GM12878 (cell line): ENCODE data around the gene CCSER1.

Source experiments
- CHD2 ChIP-seq: IDR thresholded peaks from 2 replicates; pipeline ENCODE4 v1.6.1; 2011; ENCODE audit warnings: low read depth, low read length, improper control_type of control experiment, borderline replicate concordance
- ESRRA ChIP-seq: IDR thresholded peaks from 2 replicates; pipeline ENCODE4 v1.6.1; 2012; ENCODE audit warnings: mild to moderate bottlenecking, low read length, improper control_type of control experiment
- JUND ChIP-seq: IDR thresholded peaks from 2 replicates; pipeline ENCODE4 v1.6.1; 2012; ENCODE audit warnings: low read depth, mild to moderate bottlenecking, low read length, improper control_type of control experiment, moderate library complexity
- MEF2A ChIP-seq: IDR thresholded peaks from 2 replicates; pipeline ENCODE4 v1.6.1; 2011; ENCODE audit warnings: low read depth, mild to moderate bottlenecking, low read length, moderate library complexity; ENCODE audit not compliant: insufficient read depth
- RAD21 ChIP-seq: IDR thresholded peaks from 2 replicates; pipeline ENCODE4 v1.6.1; 2011; ENCODE audit warnings: mild to moderate bottlenecking, low read depth, low read length, moderate library complexity; ENCODE audit not compliant: insufficient read depth
- SIN3A ChIP-seq: IDR thresholded peaks from 2 replicates; pipeline ENCODE4 v1.6.1; 2012; ENCODE audit warnings: low read depth, low read length, improper control_type of control experiment
- SMAD1 ChIP-seq: fragments of 450-650 bp; IDR thresholded peaks from 2 replicates; pipeline ENCODE4 v1.6.1; 2018; ENCODE audit warnings: mild to moderate bottlenecking, low read depth; ENCODE audit not compliant: partially characterized antibody
- TAF1 ChIP-seq: IDR thresholded peaks from 2 replicates; pipeline ENCODE4 v1.6.1; 2011; ENCODE audit warnings: mild to moderate bottlenecking, low read depth, low read length, borderline replicate concordance
- TF ChIP-seq, protein P1 (sequence below): IDR thresholded peaks from 2 replicates; pipeline ENCODE4 v1.6.1; 2012; ENCODE audit warnings: low read depth, low read length, improper control_type of control experiment
- TF ChIP-seq, protein P2 (sequence below), 3 experiments: IDR thresholded peaks in 2 of 3; conservative IDR thresholded peaks in 1 of 3; 2 replicates each; pipeline ENCODE4 v1.5.1; 2011; ENCODE audit warnings: low read depth in 3 of 3, low read length in 3 of 3, mild to moderate bottlenecking in 3 of 3, control low read depth in 2 of 3, moderate library complexity in 2 of 3, inconsistent platforms in 1 of 3, mixed read lengths in 1 of 3; ENCODE audit not compliant: control insufficient read depth in 2 of 3, insufficient read depth in 1 of 3; ENCODE audit errors: extremely low read depth in 1 of 3
- TF ChIP-seq, protein P3 (sequence below): IDR thresholded peaks from 2 replicates; pipeline ENCODE4 v1.6.1; 2012; ENCODE audit warnings: mild to moderate bottlenecking, low read depth, low read length
- TF ChIP-seq, protein P4 (sequence below): fragments of 450-650 bp; IDR thresholded peaks from 2 replicates; pipeline ENCODE4 v1.6.1; 2017; ENCODE audit warnings: mild to moderate bottlenecking, moderate library complexity

DNA sequence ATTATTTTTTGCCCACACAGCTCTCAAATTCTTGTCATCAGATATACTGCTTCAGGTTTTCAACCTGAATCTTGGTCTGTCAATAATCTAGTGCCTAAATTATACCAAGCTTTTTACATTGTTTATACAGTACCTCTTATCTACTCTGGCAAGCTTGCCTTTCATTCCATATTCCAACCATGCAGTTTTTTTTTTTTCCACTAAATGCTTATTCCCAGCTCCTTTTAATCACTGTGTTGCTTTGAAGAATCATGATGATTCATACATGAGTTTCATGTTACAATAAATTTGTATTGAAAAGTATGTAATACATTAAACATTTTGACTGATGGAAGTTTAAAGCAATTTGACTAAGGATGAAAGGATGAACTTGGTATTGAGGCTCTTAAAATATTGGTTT lies 949.0 kb downstream of the CCSER1 start:
- no peak for TF ChIP-seq TAF1
- TF ChIP-seq, protein P1, sequence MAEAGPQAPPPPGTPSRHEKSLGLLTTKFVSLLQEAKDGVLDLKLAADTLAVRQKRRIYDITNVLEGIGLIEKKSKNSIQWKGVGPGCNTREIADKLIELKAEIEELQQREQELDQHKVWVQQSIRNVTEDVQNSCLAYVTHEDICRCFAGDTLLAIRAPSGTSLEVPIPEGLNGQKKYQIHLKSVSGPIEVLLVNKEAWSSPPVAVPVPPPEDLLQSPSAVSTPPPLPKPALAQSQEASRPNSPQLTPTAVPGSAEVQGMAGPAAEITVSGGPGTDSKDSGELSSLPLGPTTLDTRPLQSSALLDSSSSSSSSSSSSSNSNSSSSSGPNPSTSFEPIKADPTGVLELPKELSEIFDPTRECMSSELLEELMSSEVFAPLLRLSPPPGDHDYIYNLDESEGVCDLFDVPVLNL, result no peak
- TF ChIP-seq, protein P2, sequence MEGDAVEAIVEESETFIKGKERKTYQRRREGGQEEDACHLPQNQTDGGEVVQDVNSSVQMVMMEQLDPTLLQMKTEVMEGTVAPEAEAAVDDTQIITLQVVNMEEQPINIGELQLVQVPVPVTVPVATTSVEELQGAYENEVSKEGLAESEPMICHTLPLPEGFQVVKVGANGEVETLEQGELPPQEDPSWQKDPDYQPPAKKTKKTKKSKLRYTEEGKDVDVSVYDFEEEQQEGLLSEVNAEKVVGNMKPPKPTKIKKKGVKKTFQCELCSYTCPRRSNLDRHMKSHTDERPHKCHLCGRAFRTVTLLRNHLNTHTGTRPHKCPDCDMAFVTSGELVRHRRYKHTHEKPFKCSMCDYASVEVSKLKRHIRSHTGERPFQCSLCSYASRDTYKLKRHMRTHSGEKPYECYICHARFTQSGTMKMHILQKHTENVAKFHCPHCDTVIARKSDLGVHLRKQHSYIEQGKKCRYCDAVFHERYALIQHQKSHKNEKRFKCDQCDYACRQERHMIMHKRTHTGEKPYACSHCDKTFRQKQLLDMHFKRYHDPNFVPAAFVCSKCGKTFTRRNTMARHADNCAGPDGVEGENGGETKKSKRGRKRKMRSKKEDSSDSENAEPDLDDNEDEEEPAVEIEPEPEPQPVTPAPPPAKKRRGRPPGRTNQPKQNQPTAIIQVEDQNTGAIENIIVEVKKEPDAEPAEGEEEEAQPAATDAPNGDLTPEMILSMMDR (IDR thresholded peaks at IDR 0.05 in 2 of 3, conservative IDR thresholded peaks at IDR 0.05 in 1 of 3; ENCODE audit: control insufficient read depth in 2 of 3, extremely low read depth in 1 of 3, insufficient read depth in 1 of 3, low read depth in 3 of 3, low read length in 3 of 3), result no peak
- no peak for TF ChIP-seq CHD2
- no peak for TF ChIP-seq RAD21
- no peak for TF ChIP-seq JUND
- TF ChIP-seq, protein P3, sequence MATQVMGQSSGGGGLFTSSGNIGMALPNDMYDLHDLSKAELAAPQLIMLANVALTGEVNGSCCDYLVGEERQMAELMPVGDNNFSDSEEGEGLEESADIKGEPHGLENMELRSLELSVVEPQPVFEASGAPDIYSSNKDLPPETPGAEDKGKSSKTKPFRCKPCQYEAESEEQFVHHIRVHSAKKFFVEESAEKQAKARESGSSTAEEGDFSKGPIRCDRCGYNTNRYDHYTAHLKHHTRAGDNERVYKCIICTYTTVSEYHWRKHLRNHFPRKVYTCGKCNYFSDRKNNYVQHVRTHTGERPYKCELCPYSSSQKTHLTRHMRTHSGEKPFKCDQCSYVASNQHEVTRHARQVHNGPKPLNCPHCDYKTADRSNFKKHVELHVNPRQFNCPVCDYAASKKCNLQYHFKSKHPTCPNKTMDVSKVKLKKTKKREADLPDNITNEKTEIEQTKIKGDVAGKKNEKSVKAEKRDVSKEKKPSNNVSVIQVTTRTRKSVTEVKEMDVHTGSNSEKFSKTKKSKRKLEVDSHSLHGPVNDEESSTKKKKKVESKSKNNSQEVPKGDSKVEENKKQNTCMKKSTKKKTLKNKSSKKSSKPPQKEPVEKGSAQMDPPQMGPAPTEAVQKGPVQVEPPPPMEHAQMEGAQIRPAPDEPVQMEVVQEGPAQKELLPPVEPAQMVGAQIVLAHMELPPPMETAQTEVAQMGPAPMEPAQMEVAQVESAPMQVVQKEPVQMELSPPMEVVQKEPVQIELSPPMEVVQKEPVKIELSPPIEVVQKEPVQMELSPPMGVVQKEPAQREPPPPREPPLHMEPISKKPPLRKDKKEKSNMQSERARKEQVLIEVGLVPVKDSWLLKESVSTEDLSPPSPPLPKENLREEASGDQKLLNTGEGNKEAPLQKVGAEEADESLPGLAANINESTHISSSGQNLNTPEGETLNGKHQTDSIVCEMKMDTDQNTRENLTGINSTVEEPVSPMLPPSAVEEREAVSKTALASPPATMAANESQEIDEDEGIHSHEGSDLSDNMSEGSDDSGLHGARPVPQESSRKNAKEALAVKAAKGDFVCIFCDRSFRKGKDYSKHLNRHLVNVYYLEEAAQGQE, result no peak
- TF ChIP-seq, protein P4, sequence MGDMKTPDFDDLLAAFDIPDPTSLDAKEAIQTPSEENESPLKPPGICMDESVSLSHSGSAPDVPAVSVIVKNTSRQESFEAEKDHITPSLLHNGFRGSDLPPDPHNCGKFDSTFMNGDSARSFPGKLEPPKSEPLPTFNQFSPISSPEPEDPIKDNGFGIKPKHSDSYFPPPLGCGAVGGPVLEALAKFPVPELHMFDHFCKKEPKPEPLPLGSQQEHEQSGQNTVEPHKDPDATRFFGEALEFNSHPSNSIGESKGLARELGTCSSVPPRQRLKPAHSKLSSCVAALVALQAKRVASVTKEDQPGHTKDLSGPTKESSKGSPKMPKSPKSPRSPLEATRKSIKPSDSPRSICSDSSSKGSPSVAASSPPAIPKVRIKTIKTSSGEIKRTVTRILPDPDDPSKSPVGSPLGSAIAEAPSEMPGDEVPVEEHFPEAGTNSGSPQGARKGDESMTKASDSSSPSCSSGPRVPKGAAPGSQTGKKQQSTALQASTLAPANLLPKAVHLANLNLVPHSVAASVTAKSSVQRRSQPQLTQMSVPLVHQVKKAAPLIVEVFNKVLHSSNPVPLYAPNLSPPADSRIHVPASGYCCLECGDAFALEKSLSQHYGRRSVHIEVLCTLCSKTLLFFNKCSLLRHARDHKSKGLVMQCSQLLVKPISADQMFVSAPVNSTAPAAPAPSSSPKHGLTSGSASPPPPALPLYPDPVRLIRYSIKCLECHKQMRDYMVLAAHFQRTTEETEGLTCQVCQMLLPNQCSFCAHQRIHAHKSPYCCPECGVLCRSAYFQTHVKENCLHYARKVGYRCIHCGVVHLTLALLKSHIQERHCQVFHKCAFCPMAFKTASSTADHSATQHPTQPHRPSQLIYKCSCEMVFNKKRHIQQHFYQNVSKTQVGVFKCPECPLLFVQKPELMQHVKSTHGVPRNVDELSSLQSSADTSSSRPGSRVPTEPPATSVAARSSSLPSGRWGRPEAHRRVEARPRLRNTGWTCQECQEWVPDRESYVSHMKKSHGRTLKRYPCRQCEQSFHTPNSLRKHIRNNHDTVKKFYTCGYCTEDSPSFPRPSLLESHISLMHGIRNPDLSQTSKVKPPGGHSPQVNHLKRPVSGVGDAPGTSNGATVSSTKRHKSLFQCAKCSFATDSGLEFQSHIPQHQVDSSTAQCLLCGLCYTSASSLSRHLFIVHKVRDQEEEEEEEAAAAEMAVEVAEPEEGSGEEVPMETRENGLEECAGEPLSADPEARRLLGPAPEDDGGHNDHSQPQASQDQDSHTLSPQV, result no peak
- TF ChIP-seq SIN3A, result no peak
- TF ChIP-seq SMAD1, result no peak
- no peak for TF ChIP-seq MEF2A
- TF ChIP-seq ESRRA, result no peak
